GM18507 (cell line): ENCODE data around the gene SLC6A7.
"Not testable (repeated sequence)": the region's sequence is repeated elsewhere in the genome, so short reads cannot be mapped to it uniquely, and the experiment has no call there.

ENCODE experiments used
- DNase-seq: peaks from one replicate; pipeline ENCODE4 v3.0.0; 2011; ENCODE audit warnings: low read depth; ENCODE audit not compliant: insufficient read length; ENCODE audit errors: extremely low spot score
- FAIRE-seq: peaks from 2 replicates; lab custom pipeline; 2011; peaks lifted over from hg19 to GRCh38; lab: Jason Lieb, UNC

The SLC6A7 gene

DNA sequence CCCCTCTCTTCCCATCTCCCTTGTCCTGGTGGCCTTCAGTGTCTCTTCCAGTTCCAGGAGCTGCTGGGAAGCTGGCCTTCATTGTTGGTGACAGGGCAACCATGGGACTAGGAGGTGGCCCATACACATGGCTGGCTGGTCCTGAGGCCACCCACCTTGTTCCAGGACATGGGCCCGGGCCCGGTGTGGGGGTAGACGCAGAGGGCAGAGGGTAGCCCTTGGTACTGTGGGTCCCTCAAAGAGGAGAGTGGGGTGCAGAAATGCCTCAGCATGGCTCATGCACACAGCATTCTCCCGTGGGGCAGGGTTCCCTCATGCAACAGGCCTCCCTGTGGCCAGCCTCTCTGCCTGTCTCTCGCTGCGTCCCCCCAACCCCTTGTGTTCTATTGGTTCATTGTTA lies 20.8 kb downstream of the SLC6A7 start:
- no peak for DNase-seq
- no peak for FAIRE-seq

DNA sequence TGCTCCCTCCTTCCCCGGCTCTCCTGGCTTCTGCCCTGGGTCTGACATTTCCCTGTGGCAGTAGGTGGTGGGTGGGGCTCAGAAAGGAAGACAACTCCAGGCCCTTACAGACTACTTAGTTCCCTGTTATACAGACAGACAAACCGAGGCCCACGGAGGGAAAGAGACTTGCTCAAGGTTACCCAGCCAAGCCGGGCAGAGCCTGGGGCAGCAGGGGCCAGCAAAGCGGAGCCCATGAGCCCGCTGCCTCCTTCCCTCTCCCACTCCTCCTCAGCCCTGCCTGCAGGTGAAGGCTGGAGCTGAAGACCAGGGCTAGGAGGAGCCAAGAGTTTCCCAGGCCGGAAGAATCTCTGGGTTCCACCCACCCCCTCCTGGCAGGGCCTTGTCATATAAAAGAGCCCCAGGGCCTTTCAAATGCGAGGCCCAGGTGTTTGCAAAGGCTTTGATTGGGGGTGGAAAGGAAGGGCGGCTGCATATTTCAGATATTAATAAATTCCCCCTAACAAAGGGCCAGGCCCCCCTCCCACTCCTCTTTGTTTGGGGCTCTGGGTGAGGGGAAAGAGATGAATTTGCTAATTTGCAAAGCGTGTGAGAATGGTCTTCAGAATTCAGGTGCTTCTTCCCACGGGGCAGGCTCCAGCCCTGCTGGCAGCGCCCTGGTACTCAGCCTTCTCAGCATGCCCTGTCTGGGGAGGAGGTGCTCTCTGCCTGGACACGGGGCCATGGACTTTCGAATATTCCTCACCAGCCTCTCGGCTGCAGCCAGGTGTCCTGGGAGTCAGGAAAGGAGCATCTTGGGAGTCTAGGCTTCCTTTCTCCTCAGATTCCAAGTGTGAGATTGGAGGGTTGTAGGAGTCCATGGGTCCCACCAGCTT lies 21.5 kb downstream of the SLC6A7 start:
- no peak for FAIRE-seq

DNA sequence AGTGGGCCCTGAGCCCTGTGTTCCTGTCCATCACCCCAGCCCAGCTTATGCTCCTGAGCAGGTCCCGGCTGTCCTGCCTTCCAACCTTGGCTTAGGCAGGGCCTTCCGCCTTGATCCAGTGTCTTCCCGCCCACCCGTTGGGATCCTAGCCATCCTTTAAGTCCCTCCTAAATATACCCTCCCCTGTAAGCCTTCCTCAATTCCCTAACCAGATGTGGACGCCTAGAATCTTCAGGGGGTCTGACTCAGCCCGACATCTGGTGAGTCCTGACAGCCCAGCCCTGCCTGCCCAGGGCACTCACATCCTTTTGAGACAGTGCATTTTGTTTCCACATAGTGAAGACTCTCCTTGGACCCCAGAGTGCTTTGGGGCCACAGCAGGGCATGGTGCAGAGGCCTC lies 23.7 kb downstream of the SLC6A7 start:
- DNase-seq (no peak), FAIRE-seq (no peak)

More for the DNA sequence above, 21.5 kb downstream of the SLC6A7 start:
- DNase-seq, result no peak

DNA sequence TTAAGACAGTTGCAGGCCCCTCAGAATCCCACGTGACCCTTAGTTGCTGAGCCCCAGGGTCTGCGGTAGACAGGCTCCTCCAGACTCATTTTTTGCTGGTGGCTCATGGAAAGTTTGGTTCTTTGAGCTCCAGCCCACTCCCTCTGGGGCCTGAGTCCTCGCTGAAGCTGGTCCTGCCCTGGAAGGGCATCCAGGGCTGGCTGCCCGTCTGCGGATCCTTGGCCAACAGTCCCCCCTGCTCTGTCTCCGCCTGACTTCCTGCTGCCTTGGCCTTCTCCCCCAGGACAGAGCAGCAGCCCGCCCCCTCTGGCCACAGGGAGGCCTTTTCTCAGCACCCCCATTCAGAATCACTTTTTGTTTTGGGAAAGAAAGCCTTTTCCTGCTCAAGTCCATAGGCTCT lies 24.4 kb downstream of the SLC6A7 start:
- DNase-seq, result no peak
- no peak for FAIRE-seq

DNA sequence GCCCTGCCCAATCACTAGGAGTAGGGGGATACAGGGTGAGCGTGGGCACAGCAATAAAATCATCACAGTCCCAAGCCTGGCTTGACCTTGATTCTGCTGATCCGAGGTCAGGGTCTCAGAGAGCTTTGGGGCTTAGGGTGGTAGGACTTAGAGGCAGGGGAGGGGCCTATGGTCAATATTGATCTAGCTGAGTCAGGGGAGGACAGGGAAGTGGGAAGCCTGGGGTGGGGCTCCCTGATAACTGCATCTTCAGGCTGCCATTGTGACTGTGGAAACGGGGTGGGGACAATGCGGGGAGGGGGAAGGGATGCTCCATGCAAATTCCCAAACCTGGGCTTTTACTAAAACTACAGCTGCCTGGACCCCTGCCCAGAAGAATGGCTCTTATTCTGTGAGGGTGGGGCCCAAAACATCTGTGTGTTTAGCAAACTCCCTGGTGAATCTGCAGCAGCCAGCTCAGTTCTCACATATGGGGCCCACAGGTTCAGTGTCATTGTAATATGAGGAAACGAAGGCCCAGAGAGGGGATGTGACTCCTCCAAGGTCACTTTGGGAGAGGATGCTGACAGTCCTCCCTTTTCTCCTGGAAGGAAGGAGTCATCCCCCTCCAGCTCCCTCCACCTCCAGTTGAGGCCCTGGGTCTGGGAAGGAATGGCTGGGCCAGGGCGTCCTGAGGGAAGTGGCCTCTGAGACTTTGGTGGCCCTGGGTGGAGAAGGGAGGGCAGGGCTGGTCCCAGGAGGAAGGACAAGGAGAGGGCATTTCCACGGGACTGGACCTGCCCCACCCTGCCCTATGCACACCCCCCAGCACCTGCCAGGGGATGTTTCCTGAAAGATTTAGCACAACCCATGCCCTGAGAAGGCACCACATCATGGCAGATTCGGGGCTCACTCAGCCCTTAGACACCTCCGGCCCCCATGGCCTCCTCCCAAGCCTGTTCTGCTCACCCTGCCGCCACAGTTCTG lies 26.4 kb downstream of the SLC6A7 start:
- FAIRE-seq, result no peak

DNA sequence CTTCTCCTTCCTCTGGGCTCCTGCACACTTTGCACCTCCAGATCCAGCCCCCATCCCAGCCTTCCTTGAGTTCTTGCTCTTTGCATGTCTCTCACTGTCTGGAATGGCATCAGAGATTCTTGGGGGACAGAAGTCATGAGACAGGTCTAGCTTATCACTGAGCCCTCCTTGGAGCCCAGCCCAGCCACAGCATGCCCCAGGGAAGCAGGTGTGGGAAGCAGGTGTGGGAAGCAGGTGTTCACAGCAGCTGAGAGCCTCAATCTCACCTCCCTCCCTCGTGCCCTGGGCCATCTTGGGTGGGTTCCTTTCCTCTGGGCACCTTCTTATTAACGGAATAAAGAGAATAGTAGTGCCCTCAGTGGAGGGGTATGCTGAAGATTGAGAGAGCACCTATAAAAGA lies 27.2 kb downstream of the SLC6A7 start:
- DNase-seq, result no peak
- FAIRE-seq, result no peak

More for the DNA sequence above, 26.4 kb downstream of the SLC6A7 start:
- DNase-seq, result no peak

DNA sequence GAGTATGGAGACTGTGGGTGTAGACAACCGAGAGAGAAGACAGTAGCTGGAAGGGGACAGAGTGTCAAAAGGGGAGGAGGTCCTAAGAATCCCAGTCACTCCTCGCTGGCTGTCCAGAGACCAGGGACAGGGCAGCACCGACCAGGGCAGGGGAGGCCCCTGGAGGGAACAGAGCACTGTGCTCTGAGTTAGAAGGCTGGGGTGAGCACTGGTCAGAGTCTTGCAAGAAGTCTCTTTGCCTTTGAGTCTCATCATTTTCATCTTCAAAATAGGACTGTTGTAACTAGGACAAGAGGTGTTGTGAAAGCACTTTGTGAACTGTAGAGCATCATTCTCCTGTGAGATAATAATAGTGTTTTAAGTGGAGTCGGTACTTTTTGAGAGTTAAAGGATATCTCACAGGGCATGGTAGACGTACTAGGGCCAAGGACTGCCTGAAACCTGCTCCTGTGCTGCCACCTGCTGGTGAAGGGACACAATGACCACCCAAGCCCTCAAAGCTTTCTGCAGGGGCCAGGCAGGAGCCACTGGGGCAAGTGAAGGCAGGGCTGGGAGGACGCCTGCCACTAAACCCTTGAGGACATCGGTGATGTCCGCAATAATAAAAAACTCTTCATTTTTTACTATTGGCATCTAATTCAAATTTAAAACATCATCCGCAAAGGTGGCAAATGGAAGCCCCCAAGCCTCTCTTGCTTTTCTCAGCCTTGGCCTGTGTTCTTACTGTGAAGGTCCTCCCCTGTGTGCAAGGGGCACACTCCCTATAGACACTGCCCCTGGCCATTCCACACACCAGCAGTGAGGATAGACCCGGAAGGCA lies 28.2 kb downstream of the SLC6A7 start:
- DNase-seq, result peak; percentile 76

DNA sequence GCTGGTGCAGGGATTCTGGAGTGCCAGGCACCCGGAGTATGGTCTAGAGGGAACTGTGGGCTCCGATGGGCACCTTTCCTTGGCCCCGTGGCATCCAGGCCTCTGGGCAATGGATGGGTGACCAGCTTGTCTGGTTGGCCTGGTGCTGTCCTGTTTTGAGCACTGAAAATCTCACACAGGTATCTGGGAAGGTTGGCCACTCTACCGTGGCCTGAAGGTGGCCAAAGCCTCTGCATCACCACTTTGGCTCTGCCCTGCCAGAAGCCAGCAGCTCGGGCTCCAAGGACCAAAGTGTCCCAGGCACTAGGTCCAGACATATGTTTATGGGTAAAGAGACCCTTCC lies 28.8 kb downstream of the SLC6A7 start:
- DNase-seq, result no peak
- FAIRE-seq, result no peak

More for the DNA sequence above, 28.2 kb downstream of the SLC6A7 start:
- peak; percentile 94 for FAIRE-seq

DNA sequence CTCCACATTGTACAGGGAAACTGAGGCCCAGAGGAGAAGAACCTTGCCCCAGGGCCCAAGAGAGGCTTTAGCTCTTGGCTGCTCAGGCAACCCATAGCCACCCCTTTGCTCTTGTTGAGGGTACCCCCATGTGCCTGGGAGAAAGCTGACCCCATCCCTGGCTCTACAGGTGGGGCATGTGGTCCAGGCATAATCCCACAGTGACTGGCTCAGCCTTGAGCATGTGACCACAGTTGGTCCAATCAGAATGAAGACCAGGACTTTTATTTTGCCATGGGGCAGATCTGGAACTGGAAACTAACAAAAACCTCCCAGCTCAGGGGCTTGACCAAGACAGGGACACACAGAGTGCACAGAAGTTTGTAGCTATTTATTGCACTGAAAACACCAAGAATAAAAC lies 29.3 kb downstream of the SLC6A7 start:
- FAIRE-seq (no peak), DNase-seq (no peak)

DNA sequence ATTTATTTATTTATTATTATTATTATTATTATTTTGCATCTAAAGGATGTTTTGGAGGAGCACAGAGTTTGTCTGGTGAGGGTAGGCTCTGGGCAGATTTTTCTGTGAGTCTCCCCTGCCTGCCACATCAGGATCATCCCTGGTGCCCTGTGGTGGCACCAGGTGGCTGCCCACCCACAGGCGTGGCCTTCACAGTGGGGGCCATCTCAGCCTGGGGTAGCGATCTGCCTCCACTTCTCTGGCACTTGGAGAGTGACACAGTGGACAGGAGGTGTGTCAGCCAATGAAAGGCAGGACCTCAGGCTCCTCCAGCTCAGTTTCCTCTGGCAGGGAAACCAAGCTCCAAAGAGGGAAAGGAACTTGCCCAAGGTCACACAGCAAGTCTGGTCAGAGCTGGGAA lies 30.0 kb downstream of the SLC6A7 start:
- no peak for DNase-seq
- FAIRE-seq, result no peak

DNA sequence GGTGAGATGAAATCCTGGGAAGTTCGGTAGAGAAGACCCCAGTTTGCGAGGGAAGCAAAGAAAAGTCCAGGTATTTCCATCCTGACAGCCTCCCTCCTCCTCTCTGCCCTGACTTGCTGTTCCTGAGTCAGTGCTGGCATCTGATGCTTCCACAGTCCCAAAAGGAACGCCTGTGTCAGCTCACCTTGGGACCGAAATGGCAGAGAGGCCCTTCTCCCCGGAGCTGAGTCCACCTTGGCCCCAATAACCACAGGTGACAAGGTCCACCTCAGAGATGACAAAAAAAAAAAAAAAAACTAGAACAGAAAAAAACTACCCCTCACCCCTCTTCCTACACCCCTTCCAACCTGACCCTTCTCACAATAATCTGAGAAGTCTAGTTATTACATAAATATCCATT lies 31.6 kb downstream of the SLC6A7 start:
- DNase-seq (no peak), FAIRE-seq (no peak)

DNA sequence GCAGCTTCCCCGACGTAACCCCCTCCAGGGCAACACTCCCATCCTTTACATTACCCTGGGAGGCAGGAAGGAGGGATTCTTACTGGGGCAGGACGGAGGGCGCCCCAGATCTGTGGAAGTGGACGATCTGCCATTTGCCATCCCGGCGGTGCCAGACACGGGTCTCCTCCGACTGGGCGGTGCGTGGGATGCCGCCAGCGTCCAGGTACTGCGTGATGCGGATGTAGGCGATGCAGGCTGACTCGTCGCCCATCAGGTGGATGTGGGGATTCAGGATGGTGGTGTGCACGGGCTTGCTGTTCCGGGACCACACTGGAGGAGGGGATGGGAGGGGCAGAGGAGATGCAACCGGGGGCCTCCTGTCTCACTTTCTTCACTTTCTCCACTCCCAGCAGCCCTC lies 33.0 kb downstream of the SLC6A7 start:
- no peak for FAIRE-seq
- no peak for DNase-seq

DNA sequence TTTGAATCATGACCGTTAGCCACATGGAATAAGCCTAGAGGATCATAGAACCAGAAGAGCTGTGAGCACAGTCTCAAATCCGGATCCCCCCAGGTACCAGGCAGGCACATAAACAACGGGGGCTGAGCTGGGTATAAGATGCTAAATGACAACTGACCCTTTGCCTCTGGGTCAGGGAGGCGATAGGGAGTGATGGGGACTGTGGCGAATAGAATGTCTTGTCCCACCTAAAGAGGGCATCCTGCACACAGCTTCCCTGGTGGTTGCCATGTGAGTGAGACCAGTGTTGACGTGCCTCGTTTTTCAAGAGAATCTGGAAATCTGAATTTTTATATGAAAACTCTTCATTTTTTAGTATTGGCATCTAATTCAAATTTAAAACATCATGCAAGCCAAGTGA lies 33.6 kb downstream of the SLC6A7 start:
- DNase-seq (no peak), FAIRE-seq (no peak)

DNA sequence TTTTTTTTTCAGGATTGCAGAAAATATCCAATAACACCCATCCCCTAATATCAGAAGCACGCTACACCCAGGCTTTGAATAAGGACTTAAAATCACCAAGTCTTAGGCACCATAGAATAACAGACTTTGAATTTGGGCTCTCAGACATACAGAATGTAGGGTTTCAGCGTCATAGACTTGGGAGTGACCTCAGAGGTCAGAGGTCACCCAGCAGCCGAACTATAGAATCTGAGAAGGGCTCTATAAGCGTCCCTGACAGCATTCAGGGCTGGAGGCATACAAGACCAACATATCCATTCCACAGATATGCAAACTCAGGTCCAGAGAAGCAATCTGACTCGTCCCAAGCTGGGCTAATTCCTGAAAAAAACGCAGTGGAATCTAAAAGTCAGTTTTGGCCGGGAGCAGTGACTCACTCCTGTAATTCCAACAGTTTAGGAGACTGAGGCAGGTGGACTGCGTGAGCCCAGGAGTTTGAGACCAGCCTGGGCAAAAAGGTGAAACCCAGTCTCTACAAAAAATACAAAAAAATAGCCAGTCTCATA lies 34.7 kb downstream of the SLC6A7 start:
- FAIRE-seq (no peak), DNase-seq (no peak)

DNA sequence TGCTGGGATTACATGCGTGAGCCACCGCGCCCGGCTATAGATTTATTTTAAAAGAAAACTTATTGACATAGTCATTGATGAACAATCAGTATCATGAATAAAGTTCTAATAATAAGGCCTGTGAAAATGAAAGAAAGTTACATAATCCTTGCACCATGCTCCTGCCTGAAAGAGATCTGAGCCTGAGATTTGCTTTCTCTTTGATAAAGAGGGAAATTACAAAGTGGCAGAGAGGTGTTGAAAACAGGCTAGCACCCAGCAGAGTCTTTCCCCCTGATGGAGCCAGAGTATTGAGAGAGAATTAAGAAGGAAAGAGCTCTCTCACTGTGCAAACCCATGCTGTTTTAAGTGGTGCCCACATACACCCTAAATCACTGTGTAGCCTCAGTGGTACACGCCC lies 37.2 kb downstream of the SLC6A7 start:
- DNase-seq (no peak), FAIRE-seq (no peak)

DNA sequence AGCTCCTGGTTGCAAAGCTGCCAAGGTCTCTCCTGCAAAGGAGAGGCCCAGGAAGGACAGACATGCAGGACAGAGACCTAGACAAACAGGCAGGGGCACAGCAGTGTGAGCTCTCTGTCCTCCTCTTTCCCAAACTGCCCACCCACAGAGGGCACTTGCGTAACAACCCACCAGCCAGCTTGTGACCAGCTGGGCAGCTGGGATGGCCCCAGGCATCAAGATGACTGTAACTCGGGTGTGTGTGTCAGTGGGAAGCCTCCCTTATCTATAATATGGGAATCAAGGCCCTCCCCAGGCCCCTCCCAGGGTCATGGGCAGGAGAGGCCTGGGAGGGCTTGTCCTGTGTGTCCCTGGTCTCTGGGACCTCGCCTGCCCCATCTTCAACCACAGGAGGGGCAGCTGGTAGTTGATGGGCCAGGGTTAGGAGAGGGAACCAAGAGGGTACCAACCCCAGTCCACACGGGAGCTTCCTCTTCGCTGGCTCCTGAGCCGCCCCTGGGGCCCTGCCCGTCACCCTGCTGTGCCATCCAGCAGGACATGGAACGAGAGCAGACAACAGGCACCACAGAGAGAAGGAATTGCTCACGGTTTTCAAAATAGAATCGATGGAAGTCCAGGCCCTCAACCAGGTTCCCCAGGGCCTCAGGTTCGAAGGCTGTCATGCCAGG lies 37.9 kb downstream of the SLC6A7 start:
- DNase-seq, result no peak
- no peak for FAIRE-seq

DNA sequence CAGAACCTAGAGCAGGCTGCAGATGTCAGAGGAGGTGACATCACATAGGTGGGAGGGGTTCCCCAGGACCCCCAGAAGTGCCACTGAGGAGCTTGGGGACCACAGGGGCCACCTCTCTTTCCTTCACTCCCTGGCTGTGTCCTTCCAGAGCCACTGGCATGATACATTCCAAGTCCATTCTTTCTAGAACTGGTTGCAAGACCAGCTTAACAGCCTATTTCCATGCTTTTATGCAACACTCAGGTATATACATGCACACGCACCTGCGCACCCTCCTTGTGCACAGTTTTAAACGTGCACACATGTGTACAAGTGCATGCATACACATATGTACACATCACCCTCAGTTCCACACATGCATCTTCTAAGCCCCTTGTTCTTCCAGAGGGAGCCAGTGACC lies 39.7 kb downstream of the SLC6A7 start:
- FAIRE-seq (no peak), DNase-seq (no peak)

DNA sequence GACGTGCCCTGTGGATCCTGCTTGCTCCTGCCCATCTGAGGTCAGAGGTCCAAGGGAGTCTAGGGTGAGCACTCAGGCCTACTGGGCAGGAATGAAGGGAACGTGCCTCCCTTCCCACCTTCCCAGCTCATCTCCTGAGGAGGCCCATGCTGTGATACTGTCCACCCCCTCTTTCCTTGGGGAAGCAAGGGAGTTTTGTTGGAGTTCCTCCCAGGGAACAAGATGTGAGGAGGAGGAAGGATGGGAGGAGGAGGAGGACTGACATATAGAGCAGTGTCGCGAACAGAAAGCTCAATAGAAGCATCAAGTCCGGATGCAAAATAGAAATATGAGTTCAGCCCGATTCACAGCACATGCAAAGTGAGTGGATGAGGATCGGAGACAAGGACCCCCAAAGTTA lies 41.0 kb downstream of the SLC6A7 start:
- FAIRE-seq, result no peak
- no peak for DNase-seq

DNA sequence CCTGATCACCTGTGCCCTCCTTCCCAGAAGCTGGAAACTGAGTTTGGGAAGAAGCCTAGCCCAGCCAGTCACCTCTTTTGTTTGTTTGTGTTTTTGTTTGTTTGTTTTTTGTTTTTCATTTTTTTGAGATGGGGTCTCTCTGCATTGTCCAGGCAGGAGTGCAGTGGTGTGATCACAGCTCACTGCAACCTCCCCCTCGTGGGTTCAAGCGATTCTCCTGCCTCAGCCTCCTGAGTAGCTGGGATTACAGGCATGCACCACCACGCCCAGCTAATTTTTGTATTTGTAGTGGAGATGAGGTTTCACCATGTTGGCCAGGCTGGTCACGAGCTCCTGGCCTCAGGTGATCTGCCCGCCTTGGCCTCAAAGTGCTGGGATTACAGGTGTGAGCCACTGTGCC lies 43.8 kb downstream of the SLC6A7 start:
- DNase-seq, result not testable (repeated sequence)
- peak; percentile 26 for FAIRE-seq
